Gastrocnemius medialis (tissue), 4 donors: ENCODE measurements around the gene ADAM19.

Experiments used
- POLR2A ChIP-seq, 2 donors: fragments of 450-650 bp; IDR thresholded peaks; one replicate each; pipeline ENCODE4 v1.6.1; 2017; ENCODE audit warnings: antibody characterized with exemption in 2 of 2, mild to moderate bottlenecking in 2 of 2, moderate library complexity in 2 of 2
- TF ChIP-seq, protein P1 (sequence below), 5 experiments: fragments of 450-650 bp in 3 of 5; fragments of 200-600 bp in 2 of 5; sonication (generic) in 2 of 5; IDR thresholded peaks in 4 of 5; conservative IDR thresholded peaks in 1 of 5; 1 replicate in 4 of 5; 2 replicates in 1 of 5; pipeline ENCODE4 v1.5.1; 2016 to 2019; ENCODE audit warnings: antibody characterized with exemption in 5 of 5, mild to moderate bottlenecking in 3 of 5, moderate library complexity in 3 of 5

DNA sequence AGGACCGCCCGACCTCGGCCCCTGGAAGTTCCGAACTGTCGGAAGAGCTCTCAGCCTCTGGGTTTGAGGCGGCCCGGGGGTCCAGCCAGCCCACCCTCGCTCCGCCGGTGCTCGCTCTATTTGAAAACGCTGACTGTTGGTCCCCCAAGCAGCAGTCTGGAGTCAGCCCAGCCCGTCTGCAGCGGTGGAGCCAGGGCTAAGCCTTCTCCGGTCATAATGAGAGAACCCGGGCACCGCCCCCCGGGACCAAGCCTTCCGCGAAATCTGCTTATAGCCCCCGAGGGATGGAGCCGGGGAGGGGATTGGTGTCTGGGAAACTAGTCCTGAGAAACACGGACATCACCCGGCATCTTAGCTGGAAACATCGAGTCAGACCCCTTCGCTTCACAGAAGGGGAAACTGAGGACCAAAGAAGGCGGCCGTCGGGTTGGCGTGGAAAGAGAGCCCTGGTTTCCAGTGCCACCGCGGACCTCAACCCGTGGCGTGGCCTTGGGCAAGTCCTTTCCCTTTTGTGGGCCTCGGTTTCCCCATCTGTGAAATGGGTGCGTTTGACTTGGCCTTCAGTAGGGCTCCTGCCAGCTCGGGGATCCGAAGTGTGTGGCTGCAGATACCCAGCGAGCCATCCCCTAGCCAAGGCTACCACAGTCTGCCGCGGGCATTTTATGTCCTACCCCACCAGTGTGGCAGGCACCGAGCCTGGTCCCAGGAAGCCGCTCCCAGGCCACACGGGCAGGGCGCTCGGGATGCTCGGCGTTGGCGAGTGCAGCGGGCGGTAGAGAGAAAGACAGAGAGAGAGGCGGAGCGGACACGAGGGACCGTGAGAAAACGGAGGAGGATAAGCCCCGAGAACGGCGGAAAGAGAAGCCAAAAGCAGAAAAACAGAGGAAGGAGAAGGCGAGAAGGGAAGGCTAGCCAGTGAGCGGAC lies 857 bp downstream of the ADAM19 start:
- TF ChIP-seq, protein P1, sequence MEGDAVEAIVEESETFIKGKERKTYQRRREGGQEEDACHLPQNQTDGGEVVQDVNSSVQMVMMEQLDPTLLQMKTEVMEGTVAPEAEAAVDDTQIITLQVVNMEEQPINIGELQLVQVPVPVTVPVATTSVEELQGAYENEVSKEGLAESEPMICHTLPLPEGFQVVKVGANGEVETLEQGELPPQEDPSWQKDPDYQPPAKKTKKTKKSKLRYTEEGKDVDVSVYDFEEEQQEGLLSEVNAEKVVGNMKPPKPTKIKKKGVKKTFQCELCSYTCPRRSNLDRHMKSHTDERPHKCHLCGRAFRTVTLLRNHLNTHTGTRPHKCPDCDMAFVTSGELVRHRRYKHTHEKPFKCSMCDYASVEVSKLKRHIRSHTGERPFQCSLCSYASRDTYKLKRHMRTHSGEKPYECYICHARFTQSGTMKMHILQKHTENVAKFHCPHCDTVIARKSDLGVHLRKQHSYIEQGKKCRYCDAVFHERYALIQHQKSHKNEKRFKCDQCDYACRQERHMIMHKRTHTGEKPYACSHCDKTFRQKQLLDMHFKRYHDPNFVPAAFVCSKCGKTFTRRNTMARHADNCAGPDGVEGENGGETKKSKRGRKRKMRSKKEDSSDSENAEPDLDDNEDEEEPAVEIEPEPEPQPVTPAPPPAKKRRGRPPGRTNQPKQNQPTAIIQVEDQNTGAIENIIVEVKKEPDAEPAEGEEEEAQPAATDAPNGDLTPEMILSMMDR (IDR thresholded peaks at IDR 0.05 in 4 of 5, conservative IDR thresholded peaks at IDR 0.05 in 1 of 5): no peak
- TF ChIP-seq POLR2A (IDR thresholded peaks at IDR 0.05): no peak
